Urothelium cell line (cell line): ENCODE measurements around the gene POU2F1.
"Not testable (repeated sequence)": the region's sequence is repeated elsewhere in the genome, so short reads cannot be mapped to it uniquely, and the experiment has no call there.

Experiments used
- DNase-seq: peaks from one replicate; pipeline ENCODE4 v3.0.0; 2011; ENCODE audit warnings: low spot score, mixed read lengths
- FAIRE-seq: peaks from 2 replicates; lab custom pipeline; 2011; peaks lifted over from hg19 to GRCh38; lab: Jason Lieb, UNC

POU2F1 gene

DNA sequence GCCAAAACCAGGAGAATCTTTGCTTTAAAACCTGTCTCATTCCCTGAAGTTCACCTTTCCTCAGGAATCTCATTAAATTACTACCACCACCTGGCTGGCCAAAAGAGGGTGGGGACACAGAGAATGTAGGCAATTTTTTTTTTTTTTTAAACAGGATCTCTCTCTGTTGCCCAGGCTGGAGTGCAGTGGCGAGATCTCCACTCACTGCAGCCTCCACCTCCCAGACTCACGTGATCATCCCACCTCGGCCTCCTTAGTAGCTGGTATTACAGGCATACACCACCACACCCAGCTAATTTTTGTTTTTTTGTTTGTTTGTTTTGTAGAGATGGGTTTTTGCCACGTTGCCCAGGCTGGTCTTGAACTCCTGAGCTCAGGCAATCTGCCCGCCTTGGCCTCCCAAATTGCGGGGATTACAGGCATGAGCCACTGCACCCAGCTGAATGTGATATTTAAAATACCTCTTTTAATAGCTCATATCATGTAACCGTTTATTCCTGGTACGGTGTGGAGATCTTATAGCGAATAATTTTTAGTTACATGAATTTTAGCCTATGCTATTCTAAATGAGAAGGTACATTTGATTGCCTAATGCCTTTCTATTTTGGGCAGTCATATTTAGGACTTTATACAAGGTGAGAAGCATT lies 84.5 kb downstream of the POU2F1 start:
- no peak for FAIRE-seq
- no peak for DNase-seq

DNA sequence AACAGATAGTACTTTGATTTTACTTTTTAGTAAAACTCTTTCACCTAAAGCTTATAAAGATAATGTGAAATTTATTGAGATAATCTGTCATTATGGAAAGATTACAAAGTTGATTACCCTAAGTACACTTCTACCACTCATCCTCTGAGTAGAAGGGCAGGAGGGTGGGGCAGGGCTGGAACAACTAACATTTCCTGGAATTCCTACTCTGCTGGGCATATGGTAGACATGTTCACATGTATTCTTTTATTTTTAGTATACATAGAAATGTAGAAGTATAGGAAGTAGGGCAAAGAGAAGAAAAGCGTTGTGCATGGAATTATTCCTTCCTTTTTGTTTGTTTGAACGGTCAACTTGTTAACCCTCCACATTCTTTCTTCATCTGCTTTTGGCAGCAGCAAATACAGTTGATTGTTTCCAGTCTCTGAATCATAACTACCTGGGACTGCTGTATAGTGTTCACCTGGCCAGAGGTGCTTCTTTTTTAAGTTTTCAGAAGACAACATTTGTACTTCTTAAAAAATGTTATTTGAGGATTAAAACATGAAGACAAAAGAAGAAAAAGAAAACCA lies 85.1 kb downstream of the POU2F1 start:
- no peak for DNase-seq
- no peak for FAIRE-seq

DNA sequence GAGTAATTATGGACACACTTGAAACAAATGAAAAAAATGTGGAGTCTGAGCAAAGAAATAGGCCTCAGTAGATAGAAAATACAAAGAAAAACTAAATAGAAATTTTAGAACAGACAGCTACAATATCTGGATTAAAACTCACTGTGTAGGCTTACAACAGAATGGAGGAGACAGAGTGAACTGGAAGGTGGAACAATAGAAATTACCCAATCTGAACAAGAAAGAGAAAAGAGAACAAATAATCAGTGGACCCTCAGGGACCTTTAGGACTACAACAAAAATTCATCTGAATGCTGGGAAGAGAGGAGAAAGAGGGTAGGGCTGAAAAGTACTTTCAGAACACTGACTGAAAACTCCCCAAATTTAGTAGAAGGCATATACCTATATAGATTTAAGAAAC lies 90.0 kb downstream of the POU2F1 start:
- no peak for FAIRE-seq
- DNase-seq: no peak

DNA sequence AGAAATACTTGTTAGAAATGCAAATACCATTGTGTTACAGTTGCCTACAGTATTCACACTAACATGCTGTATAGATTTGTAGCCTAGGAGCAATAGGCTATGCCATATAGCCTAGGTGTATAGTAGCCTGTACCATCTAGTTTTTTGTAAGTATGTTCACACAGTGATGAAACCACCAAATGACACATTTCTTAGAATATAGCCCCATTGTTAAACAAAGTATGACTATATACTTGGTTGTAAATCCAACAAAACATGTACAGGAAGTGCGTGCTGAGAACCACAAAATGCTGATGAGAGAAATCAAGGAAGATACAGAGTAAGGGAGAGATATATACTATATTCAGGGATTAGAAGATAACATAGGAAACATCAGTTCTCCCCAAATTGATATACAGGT lies 92.2 kb downstream of the POU2F1 start:
- DNase-seq (no peak), FAIRE-seq (no peak)

DNA sequence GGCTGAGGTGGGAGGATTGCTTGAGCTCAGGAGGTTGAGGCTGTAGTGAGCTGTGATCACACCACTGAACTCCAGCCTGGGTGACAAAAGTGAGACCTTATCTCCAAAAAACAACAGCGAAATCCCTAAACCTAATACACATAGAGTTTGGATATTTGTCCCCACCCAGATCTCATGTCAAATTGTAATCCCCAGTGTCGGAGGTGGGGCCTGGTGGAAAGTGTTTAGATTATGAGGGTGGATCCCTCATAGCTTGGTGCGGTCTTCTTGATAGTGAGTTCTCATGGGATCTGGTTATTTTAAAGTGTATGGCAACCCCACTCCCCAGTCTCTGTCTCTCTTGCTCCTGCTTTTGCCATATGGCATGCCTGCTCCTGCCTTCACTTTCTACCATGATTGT lies 94.0 kb downstream of the POU2F1 start:
- FAIRE-seq (no peak), DNase-seq (no peak)

DNA sequence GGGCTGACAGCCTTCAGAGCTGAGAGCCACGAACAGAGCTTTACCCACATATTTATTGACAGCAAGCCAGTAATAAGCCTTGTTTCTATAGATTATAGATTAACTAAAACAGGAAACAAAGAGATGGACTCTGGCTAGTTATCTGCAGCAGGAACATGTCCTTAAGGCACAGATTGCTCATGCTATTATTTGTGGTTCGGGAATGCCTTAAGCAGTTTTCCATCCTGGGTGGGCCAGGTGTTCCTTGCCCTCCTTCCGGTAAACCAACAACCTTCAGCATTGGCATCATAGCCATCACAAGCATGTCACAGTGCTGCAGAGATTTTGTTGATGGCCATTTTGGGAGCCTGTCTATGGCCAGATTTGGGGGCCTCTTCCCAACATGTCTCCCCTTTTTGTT lies 96.8 kb downstream of the POU2F1 start:
- no peak for FAIRE-seq

DNA sequence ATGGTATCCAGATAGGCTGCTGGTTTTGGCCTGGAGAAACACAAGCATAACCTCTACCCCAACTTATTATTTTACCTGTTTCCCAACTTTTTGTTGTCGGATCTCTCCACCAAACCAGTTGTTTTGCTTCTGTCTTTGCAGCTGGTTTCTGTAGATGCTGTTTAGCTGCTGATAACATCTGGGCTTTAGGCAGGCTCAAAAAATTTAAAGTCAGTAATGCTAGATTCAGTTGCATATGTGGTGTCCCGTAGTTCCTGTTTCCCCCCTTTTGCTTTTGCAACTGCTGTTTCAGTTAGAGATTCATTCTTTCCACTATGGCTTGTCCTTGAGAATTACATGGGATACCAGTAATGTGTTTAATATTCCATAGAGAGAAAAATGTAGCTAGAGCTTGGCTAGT lies 98.5 kb downstream of the POU2F1 start:
- not testable (repeated sequence) for FAIRE-seq, DNase-seq

More for the DNA sequence above, 96.8 kb downstream of the POU2F1 start:
- no peak for DNase-seq

DNA sequence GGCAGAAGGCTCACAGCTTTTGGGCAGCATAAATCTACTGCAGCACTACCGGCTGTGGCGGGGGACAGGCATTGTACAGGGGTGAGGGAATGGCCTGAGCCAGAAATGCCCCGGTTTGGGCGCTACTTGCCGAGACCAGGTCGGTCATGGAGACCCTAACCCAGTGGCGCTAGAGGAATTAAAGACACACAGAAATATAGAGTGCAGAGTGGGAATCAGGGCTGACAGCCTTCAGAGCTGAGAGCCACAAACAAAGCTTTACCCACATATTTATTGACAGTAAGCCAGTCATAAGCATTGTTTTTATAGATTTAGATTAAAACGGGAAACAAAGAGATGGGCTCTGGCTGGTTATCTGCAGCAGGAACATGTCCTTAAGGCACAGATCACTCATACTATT lies 101.8 kb downstream of the POU2F1 start:
- FAIRE-seq (no peak), DNase-seq (no peak)

DNA sequence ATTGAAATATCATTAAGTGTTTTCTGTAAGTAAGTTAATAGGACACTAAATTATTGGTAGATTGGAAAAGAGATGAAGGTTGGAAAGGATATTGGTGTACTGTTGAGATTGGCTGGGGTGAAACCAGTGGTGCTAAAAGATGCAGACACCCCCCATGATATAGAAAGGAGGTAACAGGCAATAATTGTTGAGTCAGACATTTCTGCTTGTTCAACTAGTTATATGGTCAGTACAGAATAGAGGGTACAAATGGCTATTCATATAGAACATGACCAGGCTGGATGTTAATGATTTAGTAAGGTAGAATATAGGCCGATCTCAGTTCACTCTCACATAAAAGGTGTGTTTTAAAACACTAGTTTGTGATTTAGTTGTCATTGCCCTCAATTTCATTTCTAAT lies 104.5 kb downstream of the POU2F1 start:
- no peak for DNase-seq
- FAIRE-seq: no peak

DNA sequence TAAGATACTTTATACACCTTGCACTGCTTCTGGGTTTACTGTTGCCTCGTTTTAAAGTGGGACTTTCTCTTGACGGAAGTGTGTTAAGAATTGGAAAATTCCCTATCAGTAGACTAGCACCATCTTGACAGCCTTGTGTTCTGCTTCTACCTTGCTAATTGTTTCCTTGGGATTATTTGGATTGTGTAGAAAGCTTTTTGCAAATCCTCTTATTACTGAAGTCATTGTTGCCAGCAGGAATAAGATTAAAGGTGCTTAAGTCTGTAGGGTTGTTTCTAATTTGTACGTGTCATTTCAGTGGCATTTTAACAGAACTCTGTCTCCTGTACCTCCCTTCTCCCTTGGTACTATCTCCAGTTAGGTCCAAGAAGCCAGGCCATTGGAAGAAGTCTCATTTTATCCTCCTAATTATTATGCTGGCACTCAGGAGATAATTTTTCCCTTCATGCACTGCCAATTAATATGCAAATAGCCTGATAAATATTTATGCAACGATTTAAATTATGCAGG lies 107.7 kb downstream of the POU2F1 start:
- FAIRE-seq (no peak), DNase-seq (no peak)

DNA sequence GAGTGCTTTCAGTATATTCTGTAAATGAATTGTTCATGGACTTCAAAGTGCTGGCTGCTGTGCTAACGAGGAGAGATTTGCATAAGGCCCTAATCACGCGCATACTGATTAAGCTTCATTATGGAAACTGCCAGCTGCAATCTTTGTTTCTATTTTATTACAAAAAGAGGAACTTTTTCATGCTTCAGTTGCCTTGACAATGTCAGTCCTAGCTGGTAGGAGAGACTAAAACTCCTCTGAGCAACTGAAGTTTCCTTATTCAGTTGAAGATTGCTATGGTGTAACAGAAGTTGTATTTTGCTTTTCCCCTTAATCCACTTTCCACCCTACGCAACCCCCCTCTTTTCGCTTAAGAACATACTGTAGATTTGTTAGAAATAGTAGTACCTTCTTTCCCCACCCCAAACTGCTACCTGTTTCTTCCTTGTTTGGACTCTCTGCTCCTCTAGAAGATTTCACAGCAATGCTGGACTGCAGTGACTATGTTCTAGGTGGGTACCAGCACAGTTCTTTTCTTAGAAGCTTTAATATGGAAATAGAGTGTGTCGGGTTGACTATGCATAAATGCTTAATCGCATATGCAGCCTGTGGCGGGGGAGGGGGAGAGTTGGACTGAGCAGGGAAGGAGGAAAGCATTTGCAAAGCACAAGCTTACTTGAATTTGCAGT lies 108.3 kb downstream of the POU2F1 start:
- no peak for FAIRE-seq

DNA sequence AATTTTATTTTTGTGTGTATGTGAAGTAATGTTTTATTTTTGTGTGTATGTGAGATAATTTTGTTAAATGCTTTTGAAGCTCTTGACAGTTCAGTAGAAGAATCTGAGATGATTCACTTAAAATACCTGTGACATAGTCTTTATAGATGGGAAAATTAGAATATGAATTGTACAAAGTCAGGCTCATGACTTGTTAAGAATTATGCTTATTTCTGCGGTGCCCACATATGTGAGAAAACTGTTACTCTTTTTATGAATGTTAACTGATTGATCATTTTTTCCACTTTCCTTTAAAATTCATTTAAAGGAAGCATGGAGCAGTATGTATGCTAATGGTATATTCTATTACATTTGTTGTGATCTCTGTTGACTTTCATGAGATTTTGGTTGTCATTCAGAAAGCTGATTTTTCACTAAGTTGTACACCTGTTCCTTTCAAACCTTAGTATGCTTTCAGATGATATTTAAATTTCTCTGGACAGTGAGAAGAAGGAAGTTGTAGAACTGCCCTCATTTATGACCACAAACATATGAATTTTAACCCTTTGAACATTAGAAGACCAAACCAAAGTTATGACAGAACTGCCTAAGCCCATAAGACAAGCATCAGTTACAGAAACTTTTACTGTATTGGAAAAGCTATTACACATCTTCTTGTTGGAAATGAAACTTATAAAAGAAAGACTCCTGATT lies 110.1 kb downstream of the POU2F1 start:
- DNase-seq (no peak), FAIRE-seq (no peak)

More for the DNA sequence above, 108.3 kb downstream of the POU2F1 start:
- DNase-seq: no peak

DNA sequence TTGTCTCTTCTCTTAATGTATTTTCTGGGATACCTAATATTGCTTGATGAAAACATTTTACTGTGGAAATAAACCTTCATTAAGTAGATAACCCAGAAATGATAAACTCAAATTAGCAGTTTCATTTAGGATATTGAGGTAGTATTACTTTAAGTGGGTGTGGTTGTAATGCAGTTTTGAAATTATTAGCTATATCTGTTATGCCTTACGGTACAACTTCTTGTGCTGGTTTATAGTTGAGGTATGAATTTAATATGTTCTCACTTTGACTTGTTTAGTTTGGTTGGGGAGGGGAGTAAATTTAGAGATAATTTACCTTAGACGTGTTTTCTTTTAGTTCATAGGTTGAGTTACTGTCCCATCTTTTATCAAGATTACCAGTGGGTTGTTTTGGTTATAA lies 111.0 kb downstream of the POU2F1 start:
- no peak for DNase-seq
- no peak for FAIRE-seq

DNA sequence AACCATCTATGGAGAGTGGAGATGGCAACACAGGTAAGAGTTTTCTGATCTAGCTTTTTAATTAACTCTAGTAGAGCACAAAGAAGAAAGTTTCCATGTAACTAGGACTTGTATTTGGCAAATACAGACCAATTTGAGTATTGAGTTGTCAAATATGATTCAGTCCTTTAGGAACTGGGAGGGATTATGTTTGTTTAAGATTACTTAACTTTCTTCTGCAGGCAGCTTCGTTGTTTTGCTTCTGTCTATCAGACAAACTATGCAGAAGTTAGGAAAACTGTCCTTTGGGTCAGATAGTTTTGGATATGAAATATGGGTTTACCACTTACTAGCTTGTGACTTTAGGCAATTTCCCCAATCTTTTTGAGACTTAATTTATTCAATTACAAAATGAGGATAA lies 111.8 kb downstream of the POU2F1 start:
- no peak for DNase-seq
- FAIRE-seq: no peak

DNA sequence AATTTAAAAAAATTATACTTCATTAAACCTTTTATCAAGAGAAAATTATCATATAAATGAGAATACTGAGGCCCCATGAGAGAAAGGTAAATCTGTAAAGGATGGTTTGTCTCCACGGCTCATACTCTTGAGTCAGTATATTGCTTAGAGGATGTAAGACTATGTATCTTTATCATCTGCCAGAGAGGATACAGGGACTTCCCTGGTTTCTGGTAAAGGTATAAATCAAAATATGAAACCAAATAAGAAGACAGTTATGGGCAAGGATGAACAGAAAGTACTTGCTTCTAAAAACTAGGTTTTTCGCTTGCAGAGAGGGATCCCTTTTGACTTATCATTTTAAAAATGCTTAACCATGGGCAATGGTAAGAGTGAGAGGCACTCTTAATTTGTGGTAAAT lies 112.4 kb downstream of the POU2F1 start:
- FAIRE-seq (no peak), DNase-seq (no peak)

DNA sequence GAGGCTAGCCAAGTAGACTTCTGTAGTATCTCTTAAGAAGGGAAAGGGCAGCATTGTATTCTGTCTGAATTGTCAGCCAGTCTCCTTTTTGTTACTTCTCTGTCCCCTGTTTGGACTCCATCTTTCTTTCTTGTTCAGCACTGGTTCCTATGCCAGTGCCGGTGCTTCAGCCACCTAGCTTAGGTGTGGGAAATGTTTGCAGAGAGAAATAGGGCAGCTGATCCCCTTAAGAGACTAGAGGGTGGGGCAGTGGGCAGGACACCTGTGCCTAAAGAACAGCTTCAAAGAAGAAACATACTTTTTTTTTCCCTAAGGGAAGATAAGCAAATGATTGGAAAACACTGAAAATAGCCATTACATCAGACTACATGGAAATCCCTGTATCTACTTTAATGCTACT lies 113.0 kb downstream of the POU2F1 start:
- no peak for FAIRE-seq
- DNase-seq: no peak

DNA sequence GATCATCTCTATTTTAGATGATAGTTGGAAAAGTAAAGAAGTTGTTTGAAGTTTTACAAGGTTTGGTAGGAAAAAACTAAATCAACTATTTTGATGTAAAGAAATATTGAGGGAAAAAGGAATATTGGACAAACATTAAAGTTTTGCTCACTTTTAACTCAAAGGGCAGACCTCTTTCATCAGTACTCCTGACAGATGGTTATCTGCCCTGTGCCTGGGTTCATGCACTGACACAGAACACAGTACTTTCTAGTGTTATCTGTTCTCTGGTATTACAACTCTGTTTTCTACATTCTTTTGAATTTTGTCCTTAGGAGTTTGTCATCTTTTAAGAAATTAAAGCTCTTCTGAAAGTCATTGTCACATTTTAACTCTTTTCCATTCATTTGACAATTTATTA lies 118.7 kb downstream of the POU2F1 start:
- DNase-seq (no peak), FAIRE-seq (no peak)

DNA sequence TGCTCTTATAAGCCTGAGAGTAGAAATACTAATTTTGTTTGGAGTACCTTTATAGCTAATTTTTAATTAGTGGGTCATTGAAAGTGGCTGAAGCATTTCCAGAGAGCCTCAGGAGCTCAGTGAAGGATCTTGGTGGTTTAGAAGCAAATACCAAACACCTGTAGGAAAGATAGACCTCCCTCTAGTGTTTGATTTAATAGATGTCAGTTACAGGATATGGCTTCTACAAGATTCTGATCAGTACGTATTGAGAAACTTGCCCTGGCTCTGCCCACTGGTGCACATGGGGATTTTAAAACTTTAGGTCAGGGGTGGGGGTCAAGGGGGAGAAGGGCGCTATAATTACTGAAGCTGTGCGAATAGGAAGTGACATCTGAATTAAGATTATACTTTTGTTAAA lies 122.2 kb downstream of the POU2F1 start:
- no peak for FAIRE-seq
- DNase-seq: no peak

DNA sequence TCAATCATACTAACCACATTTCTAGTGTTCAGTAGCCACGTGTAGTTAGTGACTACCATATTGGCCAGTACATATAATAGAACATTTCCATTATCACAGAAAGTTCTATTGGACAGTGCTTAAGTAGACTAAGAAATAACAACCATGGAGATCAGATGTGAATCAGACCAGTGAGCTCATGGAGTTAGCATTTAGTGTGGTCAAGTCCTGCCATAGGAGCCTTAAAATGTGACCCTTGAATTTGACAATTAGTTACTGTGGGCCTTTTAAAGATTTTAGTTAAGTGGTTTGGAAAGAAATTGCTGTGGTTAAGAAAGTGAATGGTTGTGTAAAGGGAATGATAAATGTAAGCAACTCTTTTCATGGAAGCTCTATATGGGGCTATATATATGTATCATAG lies 123.4 kb downstream of the POU2F1 start:
- FAIRE-seq (no peak), DNase-seq (no peak)

DNA sequence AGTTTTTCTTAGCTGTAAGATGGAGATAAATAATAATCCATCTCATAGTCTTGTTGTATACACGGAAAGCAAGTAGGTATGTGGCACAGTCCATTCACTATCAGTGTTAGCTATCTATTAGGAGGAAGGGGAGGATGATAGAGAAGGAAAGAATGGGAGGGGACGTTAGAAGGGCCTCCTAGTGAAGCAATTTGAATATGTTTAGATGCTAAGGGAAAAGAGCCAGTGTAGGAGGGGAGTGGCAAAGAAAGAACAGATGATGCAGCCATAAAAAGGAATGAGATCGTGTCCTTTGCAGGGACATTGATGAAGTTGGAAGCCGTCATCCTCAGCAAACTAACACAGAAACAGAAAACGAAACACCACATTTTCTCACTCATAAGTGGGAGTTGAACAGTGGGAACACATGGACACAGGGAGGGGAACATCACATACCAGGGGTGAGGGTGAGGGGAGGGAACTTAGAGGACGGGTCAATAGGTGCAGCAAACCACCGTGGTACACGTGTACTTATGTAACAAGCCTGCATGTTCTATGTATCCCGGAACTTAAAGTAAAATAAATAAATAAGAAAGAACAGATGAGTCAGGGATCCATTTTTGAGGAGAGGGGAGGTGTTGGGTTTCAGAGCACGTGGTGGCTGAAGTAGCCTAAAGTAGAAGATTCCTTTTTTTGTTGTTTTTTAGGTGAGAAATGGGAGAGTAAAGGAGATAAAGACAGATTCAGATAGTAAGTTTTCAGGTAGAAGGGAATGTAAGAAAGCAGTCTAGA lies 124.1 kb downstream of the POU2F1 start:
- FAIRE-seq: no peak
- no peak for DNase-seq

DNA sequence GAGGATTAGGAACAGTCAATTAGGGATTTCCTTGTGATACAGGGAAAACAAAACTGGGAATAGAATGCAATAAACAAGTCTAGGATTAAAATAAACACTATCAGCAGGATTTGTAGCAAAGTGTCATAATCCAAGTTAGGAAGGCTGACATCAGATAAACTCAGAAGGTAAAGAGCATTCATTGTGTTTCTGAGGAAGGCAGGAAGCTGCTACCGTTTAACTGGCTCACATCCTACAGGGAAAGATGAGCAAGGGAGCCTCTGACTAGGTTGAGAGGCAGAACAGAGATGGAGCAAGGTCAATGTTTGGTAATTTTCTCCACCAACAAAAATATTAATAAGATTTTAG lies 124.7 kb downstream of the POU2F1 start:
- DNase-seq: no peak
- no peak for FAIRE-seq
